LoVo (cell line): Measurements from ENCODE around the gene DDX5.
"Not testable (repeated sequence)": the region's sequence is repeated elsewhere in the genome, so short reads cannot be mapped to it uniquely, and the experiment has no call there.

Experiments
- DNase-seq: peaks from one replicate; pipeline ENCODE4 v3.0.0-alpha.2; 2016; ENCODE audit warnings: low spot score

The DDX5 gene

GRCh38 chr17:64507413-64507782 is 1.3 kb upstream of the DDX5 start:
- DNase-seq = peak; percentile 60

- DNase-seq = peak; percentile 99
Observed at GRCh38 chr17:64506576-64507412, 705 bp upstream of the DDX5 start, which contains the start of gene CEP95. Gene CEP95, plus strand, starts transcription at chr17:64506977. Its CDS starts 121 bp downstream, at chr17:64507098.

GRCh38 chr17:64505340-64506200 is 519 bp downstream of the DDX5 start:
- peak; percentile 77 for DNase-seq

- DNase-seq = no peak
Observed at GRCh38 chr17:64504769-64505339, 1.2 kb downstream of the DDX5 start.

- no peak for DNase-seq
Observed at GRCh38 chr17:64503821-64504768, 2.0 kb downstream of the DDX5 start.

- peak; percentile 16 for DNase-seq
Observed at GRCh38 chr17:64503341-64503740, 2.7 kb downstream of the DDX5 start.

GRCh38 chr17:64502809-64503208 is 3.3 kb downstream of the DDX5 start:
- DNase-seq = peak; percentile 12

GRCh38 chr17:64502021-64502420 is 4.1 kb downstream of the DDX5 start:
- no peak for DNase-seq

- peak; percentile 22 for DNase-seq
Observed at GRCh38 chr17:64500862-64501765, 5.0 kb downstream of the DDX5 start.

- no peak for DNase-seq
Observed at GRCh38 chr17:64500487-64500859, 5.6 kb downstream of the DDX5 start.

- peak; percentile 46 for DNase-seq
Observed at GRCh38 chr17:64499805-64500486, 6.1 kb downstream of the DDX5 start.

GRCh38 chr17:64498308-64499203 is 7.5 kb downstream of the DDX5 start:
- peak; percentile 50 for DNase-seq

- DNase-seq = peak; percentile 48
Observed at GRCh38 chr17:64497565-64498035, 8.5 kb downstream of the DDX5 start.

GRCh38 chr17:64496786-64497564 is 9.1 kb downstream of the DDX5 start, which contains the start of gene POLG2:
Gene POLG2, minus strand, starts transcription at chr17:64497054. Its CDS starts 86 bp downstream, at chr17:64496968.
- peak; percentile 97 for DNase-seq

- DNase-seq = no peak
Observed at GRCh38 chr17:64496348-64496785, 9.7 kb downstream of the DDX5 start.

- DNase-seq = not testable (repeated sequence)
Observed at GRCh38 chr17:64495300-64495699, 10.8 kb downstream of the DDX5 start.

GRCh38 chr17:64494121-64494520 is 12.0 kb downstream of the DDX5 start:
- no peak for DNase-seq
